Stimulated activated CD8-positive, alpha-beta memory T cell treated with anti-CD3 and anti-CD28 coated beads, Interleukin-2, amount 100 ng/mL, for 48 hours (primary cell): ENCODE data around the gene CBFA2T3.

Experiments used
- DNase-seq, 2 donors: peaks; one replicate each; pipeline ENCODE4 v3.0.0-alpha.2; 2020; ENCODE audit warnings: low read depth in 2 of 2

The CBFA2T3 gene

GRCh38 chr16:88857728-88858339, 119.2 kb downstream of the CBFA2T3 start:
- peak; percentile 59 to 62 for DNase-seq

GRCh38 chr16:88856828-88857727, 119.9 kb downstream of the CBFA2T3 start, which contains the start of the genes GALNS and TRAPPC2L:
Gene GALNS (minus strand): TSS chr16:88856947. CDS start chr16:88856877, 70 bp downstream.
Gene TRAPPC2L (plus strand): TSS chr16:88857127. CDS start chr16:88857151, 24 bp downstream.
- peak; percentile 100 for DNase-seq

DNA sequence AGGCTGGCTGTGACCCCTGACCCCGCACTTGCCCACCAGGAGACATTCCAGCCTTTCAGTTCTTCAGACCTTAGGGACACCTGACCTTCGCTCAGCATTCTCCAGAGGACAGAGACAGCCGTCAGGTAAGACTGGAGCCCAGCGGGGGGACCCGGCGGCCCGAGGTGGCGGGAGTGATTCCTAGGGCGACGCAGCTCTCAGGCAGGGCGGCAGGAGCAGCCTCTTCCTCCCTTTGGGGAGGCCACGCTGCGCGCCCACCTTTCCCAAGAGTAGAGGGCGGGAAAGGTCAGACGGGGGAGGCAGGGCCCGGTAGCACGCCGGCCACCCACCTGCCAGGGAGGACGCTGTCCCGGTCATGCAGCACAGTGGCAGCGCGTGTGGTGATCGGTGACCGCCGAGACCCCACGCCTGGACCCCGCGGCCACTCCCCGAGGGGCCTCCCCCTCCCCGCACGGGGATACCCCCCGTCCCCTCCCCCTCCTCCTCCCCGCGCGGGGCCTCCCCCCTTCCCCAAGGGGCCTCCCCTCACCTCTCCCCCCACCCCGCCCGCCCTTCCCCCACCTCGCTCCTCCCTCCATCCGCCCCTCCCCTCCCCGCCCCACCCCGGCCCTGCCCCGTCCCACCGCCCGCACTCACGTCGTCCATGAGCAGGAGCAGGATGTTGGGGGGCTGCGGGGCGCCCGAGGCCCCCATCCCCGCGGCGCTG, 120.7 kb downstream of the CBFA2T3 start:
- no peak for DNase-seq

DNA sequence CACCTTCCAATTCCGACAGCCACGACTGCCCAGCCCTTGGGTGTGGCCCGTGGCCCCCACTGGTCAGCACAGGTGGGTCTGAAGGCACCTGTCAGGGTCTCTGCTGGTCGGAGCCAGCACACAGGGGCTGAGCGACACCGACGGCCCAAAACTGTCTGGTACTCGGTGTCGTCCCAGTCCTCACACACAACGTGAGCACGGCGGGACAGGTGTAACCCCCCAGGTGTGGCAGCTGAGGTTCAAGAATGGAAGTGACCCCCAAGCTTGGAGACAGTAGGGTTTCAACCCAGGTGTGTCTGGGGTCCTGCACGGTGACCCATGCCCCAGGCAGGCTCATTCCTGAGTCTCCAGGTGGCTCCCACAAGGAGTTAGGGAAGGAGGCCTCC, 121.3 kb downstream of the CBFA2T3 start:
- DNase-seq: no peak

- DNase-seq: no peak
Measured at GRCh38 chr16:88855176-88855575, 121.8 kb downstream of the CBFA2T3 start.

GRCh38 chr16:88854306-88855111, 122.5 kb downstream of the CBFA2T3 start:
- DNase-seq: peak in 1 of 2 donors; percentile 19

DNA sequence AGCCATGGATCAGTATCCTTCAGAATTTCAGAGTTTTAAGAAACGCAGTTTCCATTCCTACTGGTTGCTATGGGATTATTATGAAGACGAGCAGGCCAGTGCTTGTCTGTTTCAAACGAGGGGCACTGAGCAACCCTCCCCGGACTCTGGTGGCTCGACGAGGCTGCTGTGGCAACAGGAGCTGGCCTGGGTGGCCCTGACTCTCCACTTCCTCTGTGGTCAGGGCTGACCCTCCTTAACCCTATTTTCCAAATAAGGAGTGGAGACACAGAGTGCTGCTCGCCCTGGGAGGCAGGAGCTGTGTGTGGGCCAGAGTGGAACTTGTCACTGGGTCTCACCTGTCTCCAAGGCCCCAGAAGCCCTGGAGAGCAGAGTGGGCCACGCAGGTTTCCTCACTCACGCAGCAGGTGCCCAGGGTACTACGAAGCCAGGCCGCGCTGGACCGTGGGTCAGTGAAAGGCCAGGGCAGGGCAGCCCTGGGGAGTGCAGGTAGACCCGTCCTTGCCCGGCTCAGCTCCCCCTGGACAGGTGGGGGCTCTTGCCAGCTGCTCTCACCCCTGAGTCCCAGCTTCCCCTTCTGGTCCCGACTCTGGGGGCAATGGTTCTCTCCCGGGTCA, 123.6 kb downstream of the CBFA2T3 start:
- DNase-seq: no peak

GRCh38 chr16:88851616-88852015, 125.4 kb downstream of the CBFA2T3 start:
- no peak for DNase-seq

DNA sequence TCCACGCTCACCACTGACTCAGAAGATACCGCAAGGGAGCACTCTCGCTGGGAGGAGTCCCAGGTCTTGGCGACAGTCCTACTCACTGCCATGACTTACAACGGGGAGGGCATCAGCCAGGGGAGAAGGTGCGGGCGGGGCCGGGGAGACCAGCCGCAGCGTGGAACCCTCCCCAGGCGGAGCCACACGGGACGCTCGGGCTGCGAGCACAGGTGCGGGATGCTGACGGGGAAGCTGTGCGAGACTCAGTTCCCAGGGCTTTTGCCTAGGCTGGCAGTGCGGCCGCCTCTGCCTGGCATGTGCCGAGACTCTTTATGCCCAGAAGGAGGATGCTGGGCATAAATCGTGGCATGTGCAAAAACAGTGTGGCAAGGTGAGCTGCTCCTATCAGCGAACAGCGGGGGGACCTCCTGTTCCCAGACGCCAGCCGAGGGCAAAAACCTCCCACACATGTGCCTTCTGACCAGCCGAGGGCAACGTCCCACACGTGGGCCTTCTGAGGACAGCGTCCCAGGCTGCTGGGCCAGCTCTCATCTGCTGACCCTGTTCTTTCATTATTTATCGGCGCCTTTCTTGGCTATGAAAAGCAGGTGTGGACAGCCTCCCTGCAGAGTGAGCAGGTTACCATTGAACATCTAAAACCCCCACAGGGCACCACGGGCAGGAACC, 126.3 kb downstream of the CBFA2T3 start:
- DNase-seq: no peak

- DNase-seq: no peak
Measured at GRCh38 chr16:88848557-88848956, 128.4 kb downstream of the CBFA2T3 start.

GRCh38 chr16:88847654-88848053, 129.4 kb downstream of the CBFA2T3 start:
- no peak for DNase-seq

DNA sequence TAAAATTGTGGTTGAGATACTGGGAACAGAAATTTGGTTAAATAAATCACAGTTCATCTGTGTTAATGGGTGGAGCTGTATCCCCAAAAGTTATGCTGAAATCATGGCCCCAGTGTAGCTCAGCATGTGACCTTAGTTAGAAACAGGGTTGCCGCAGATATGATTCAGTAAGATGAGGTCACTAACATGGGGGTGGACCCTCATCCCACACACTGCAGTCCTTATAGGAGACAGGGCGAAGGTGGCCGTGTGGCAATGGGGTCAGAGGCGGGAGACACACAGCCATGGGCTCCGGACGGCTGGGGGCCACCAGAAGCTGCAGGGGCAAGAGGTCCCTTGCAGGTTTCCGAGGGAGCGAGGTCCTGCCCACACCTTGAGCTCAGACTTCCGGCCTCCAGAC, 130.9 kb downstream of the CBFA2T3 start:
- no peak for DNase-seq

GRCh38 chr16:88844419-88845036, 132.5 kb downstream of the CBFA2T3 start:
- DNase-seq: no peak

GRCh38 chr16:88843256-88843655, 133.8 kb downstream of the CBFA2T3 start:
- DNase-seq: no peak

GRCh38 chr16:88842806-88843205, 134.2 kb downstream of the CBFA2T3 start:
- no peak for DNase-seq

- no peak for DNase-seq
Measured at GRCh38 chr16:88842308-88842756, 134.7 kb downstream of the CBFA2T3 start.

GRCh38 chr16:88841521-88842307, 135.3 kb downstream of the CBFA2T3 start:
- no peak for DNase-seq

- DNase-seq: no peak
Measured at GRCh38 chr16:88840600-88841215, 136.3 kb downstream of the CBFA2T3 start.
